Naive thymus-derived CD4-positive, alpha-beta T cell (primary cell): ENCODE results near the gene GRIP2. TPM values are rescaled to one million over a fixed set of nuclear protein-coding genes. Genes with fewer than 3 reads are reported as not detected.

Experiments used
- ATAC-seq: fragments of 150-1000 bp; cut with Tn5 transposase; 2 replicates; pipeline ENCODE4 v1.10.0; 2021; ENCODE audit warnings: mild to moderate bottlenecking, moderate library complexity
- CTCF ChIA-PET: fragments of 350-600 bp; sonication (Branson Sonifier 250); formaldehyde crosslinking; loops from one replicate; lab custom pipeline; 2021; ENCODE audit warnings: antibody characterized with exemption; lab: Charles Lee
- POLR2A ChIA-PET: fragments of 350-600 bp; sonication (Branson Sonifier 250); formaldehyde crosslinking; loops from one replicate; lab custom pipeline; 2021; ENCODE audit warnings: antibody characterized with exemption, inconsistent platforms; lab: Charles Lee
- DNase-seq, 9 donors: peaks; one replicate each; pipeline versions ENCODE4 v3.0.0 to v3.0.0-alpha.2; 2020 to 2022; ENCODE audit warnings: mixed read lengths in 1 of 9
- H3K27ac ChIP-seq: one replicate; pipeline ENCODE4 v1.7.0; 2013; ENCODE audit warnings: mild to moderate bottlenecking, low read depth, low read length, moderate library complexity
- H3K27me3 ChIP-seq, 2 donors: one replicate each; pipeline ENCODE4 v1.7.0; 2013; ENCODE audit warnings: low read length in 2 of 2, mild to moderate bottlenecking in 2 of 2, moderate library complexity in 2 of 2; ENCODE audit not compliant: control insufficient read depth in 2 of 2, insufficient read depth in 2 of 2
- H3K36me3 ChIP-seq, 3 experiments: 1 replicate in 2 of 3; 2 replicates in 1 of 3; pipeline ENCODE4 v1.7.0; 2013; ENCODE audit warnings: low read length in 3 of 3, mild to moderate bottlenecking in 3 of 3, moderate library complexity in 1 of 3; ENCODE audit not compliant: insufficient read depth in 3 of 3, control insufficient read depth in 2 of 3
- H3K4me1 ChIP-seq, 2 donors: one replicate each; pipeline ENCODE4 v1.7.0; 2013; ENCODE audit warnings: low read length in 2 of 2, mild to moderate bottlenecking in 2 of 2, moderate library complexity in 1 of 2; ENCODE audit not compliant: control insufficient read depth in 2 of 2, insufficient read depth in 2 of 2
- H3K4me3 ChIP-seq: 2 replicates; pipeline ENCODE4 v1.7.0; 2013; ENCODE audit warnings: mild to moderate bottlenecking, low read length
- H3K9me3 ChIP-seq, 3 experiments: 1 replicate in 2 of 3; 2 replicates in 1 of 3; pipeline ENCODE4 v1.7.0; 2013; ENCODE audit warnings: low read length in 3 of 3; ENCODE audit not compliant: control insufficient read depth in 2 of 3
- H3K27ac Mint-ChIP-seq, 9 donors: one replicate each; pipeline ENCODE4 v1.8.0; 2020 to 2022; ENCODE audit warnings: mixed read lengths in 9 of 9, mild to moderate bottlenecking in 8 of 9, moderate library complexity in 5 of 9, inconsistent platforms in 2 of 9
- H3K27me3 Mint-ChIP-seq, 5 donors: one replicate each; pipeline ENCODE4 v1.8.0; 2021 to 2022; ENCODE audit warnings: mixed read lengths in 5 of 5, mild to moderate bottlenecking in 1 of 5
- H3K36me3 Mint-ChIP-seq, 5 donors: one replicate each; pipeline ENCODE4 v1.8.0; 2020 to 2022; ENCODE audit warnings: mixed read lengths in 5 of 5, mild to moderate bottlenecking in 3 of 5, inconsistent platforms in 1 of 5
- H3K4me1 Mint-ChIP-seq, 7 donors: one replicate each; pipeline ENCODE4 v1.8.0; 2020 to 2022; ENCODE audit warnings: mixed read lengths in 7 of 7, mild to moderate bottlenecking in 3 of 7, inconsistent platforms in 1 of 7
- H3K4me3 Mint-ChIP-seq, 10 donors: one replicate each; pipeline ENCODE4 v1.8.0; 2020 to 2022; ENCODE audit warnings: mild to moderate bottlenecking in 10 of 10, mixed read lengths in 10 of 10, moderate library complexity in 6 of 10, inconsistent platforms in 2 of 10
- H3K9me3 Mint-ChIP-seq, 11 donors: one replicate each; pipeline ENCODE4 v1.8.0; 2020 to 2022; ENCODE audit warnings: mixed read lengths in 11 of 11, mild to moderate bottlenecking in 4 of 11, inconsistent platforms in 1 of 11, moderate library complexity in 1 of 11
- intact Hi-C, 2 donors: fragments of 100-400 bp; cut with micrococcal nuclease; formaldehyde crosslinking; loops; one replicate each; pipeline ENCODE4 v1.15.1; 2023
- polyA plus RNA-seq, 2 donors: library from polyadenylated mRNA; unstranded; fragments of 300-500 nt; fragmentation: Illumina TruSeq; gene quantifications; one replicate each; pipeline ENCODE4 v1.2.3, GENCODE V29; 2021
- total RNA-seq, 6 experiments: library from RNA in 5 of 6; stranded (reverse) in 5 of 6; gene quantifications; 1 replicate in 5 of 6; 2 replicates in 1 of 6; pipeline ENCODE4 v1.2.3 and lab custom pipeline; 2021 to 2026

Gene GRIP2
- total and polyA plus RNA-seq, 7 experiments from 2014 or later = not detected

DNA sequence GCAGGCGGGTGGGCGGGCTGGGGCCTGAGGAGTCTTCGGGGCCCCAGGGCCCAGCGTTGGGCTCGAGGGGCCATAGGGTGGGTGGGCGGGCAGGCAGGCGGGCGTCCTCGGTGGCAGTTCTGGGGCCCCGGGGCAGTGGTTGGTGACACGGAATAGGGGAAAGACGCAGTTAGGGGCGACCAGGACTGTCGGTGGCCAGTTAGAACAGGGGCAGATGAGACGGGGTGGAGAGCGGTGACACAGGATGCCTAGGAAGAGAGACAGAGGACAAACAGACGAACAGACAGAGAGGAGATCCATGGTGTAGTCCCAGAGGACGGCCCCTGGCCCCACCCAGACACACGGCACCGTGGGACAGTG is 36.5 kb downstream of the GRIP2 start:
- Mint-ChIP-seq H3K27ac (no peak overlapping the region), H3K4me1 (peaks cover 0 to 6% (median 4%) of the 10 kb centered on the region in 7 donors), H3K9me3 (peaks cover 0 to 33% (median 16%) of the 10 kb centered on the region in 11 donors), H3K36me3 (peaks cover 0 to 9% (median 4%) of the 10 kb centered on the region in 5 donors), H3K27me3 (peaks cover 0 to 10% (median 5%) of the 10 kb centered on the region in 5 donors), H3K4me3 (no peak overlapping the region)
- Histone ChIP-seq H3K4me3 (no peak overlapping the region), H3K4me1 (no peaks in the 10 kb centered on the region), H3K9me3 (peaks cover 0 to 8% (median 0%) of the 10 kb centered on the region in 3 experiments), H3K27ac (no peak overlapping the region), H3K36me3 (no peaks in the 10 kb centered on the region), H3K27me3 (no peaks in the 10 kb centered on the region)
- intact Hi-C loops = no loop called here
- ATAC-seq = no peak
- ChIA-PET POLR2A (no interaction called here), CTCF (no interaction called here)
- DNase-seq = no peak

DNA sequence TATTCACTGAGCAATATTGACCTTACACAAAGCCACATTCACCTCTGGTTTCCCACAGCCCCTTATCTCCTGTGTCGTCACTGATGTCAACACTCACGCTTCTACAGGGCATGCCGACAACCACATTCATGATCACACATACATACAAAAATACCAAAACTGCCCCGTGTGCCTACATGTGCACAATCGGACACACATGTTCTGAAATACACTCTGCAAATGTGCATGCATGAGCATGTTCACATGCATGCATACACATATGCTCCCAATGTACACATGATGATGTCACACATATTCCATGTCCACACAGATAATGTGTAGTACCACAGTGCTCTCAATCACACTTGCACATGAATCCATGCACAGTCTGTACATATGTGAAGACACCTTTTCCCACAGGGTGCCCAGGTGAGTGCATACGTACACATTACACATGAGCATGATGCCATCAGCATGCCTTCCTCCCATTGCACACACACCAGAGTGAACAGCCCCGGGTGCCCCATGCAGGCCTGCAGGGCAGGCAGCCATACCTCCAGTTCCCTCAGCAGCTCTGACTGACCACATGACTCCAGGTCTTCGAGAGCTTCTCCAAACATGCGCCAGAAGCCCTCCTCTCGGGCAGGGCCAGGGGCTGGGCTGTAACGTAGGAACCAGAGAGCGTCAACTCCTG is 37.0 kb downstream of the GRIP2 start:
- Mint-ChIP-seq H3K9me3 (peaks cover 0 to 33% (median 16%) of the 10 kb centered on the region in 11 donors), H3K36me3 (peaks cover 0 to 9% (median 4%) of the 10 kb centered on the region in 5 donors), H3K4me3 (no peak overlapping the region), H3K27ac (no peak overlapping the region), H3K4me1 (peaks cover 0 to 2% (median 0%) of the 10 kb centered on the region in 7 donors), H3K27me3 (peaks cover 0 to 11% (median 5%) of the 10 kb centered on the region in 5 donors)
- H3K27me3 ChIP-seq = no peaks in the 10 kb centered on the region
- CTCF ChIA-PET = no interaction called here
- peaks cover 0 to 8% (median 0%) of the 10 kb centered on the region in 3 experiments for H3K9me3 ChIP-seq
- POLR2A ChIA-PET = no interaction called here
- no peak overlapping the region for H3K4me3 ChIP-seq
- intact Hi-C loops = no loop called here
- ATAC-seq (no peak), DNase-seq (no peak)
- no peak overlapping the region for H3K27ac ChIP-seq
- H3K4me1 ChIP-seq = no peaks in the 10 kb centered on the region
- no peaks in the 10 kb centered on the region for H3K36me3 ChIP-seq

DNA sequence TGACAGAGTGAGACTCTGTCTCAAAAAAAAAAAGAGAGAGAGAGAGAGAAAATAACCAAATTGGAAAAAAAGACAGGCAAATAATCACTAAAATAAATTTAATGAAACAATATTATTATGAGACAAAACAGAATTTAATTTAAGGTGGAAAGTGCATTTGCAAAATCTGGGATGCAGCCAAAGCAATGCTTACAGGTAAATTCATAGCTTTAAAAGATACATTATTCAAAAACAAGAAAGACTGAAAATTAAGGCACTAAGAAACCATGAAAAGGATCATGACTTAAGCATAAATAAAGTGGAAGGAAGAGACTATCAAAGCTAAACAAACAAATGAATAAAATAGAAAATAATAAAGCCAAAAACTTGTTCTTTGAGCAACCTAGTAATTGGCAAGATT is 37.7 kb downstream of the GRIP2 start:
- intact Hi-C loops = no loop called here
- ATAC-seq = no peak
- Histone ChIP-seq H3K27ac (no peak overlapping the region), H3K27me3 (no peaks in the 10 kb centered on the region), H3K4me3 (no peak overlapping the region), H3K36me3 (no peaks in the 10 kb centered on the region), H3K9me3 (peaks cover 0 to 8% (median 0%) of the 10 kb centered on the region in 3 experiments), H3K4me1 (no peaks in the 10 kb centered on the region)
- no peak overlapping the region for H3K27ac Mint-ChIP-seq
- H3K27me3 Mint-ChIP-seq = peaks cover 0 to 11% (median 6%) of the 10 kb centered on the region in 5 donors
- ChIA-PET CTCF (interaction anchor here (0.6 kb wide), 1 partner anchor 271 kb away, joined by 3 read pairs; no protein-coding TSS in a partner anchor), POLR2A (no interaction called here)
- no peak overlapping the region for H3K4me3 Mint-ChIP-seq
- H3K36me3 Mint-ChIP-seq = peaks cover 0 to 9% (median 4%) of the 10 kb centered on the region in 5 donors
- no peak for DNase-seq
- H3K4me1 Mint-ChIP-seq = peaks cover 0 to 2% (median 0%) of the 10 kb centered on the region in 7 donors
- H3K9me3 Mint-ChIP-seq = peaks cover 0 to 33% (median 17%) of the 10 kb centered on the region in 11 donors

DNA sequence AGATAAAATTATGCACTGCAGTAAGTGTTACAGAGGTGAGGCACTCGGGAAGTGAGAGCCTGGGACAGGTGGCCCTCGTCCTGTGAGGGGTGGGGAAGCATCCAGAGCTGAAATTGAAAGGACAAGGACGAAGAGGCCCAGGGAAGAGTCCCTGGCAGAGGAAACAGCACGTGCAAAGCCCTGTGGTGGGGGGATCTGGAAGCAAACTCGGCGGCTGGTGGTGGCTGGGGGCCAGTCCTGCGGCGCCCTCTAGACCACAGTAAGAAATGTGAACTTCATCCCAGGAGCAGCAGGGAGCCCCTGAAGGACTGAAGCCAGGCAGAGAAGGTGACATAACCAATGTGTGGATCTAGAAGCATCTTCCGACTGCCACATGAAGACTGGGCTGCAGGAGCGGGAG is 42.8 kb downstream of the GRIP2 start:
- ChIA-PET CTCF (no interaction called here), POLR2A (interaction anchor here (0.7 kb wide), 1 partner anchor 1546 kb away, joined by 3 read pairs; no protein-coding TSS in a partner anchor)
- Histone ChIP-seq H3K9me3 (no peaks in the 10 kb centered on the region), H3K4me3 (no peak overlapping the region), H3K36me3 (no peaks in the 10 kb centered on the region), H3K4me1 (no peaks in the 10 kb centered on the region), H3K27ac (no peak overlapping the region), H3K27me3 (no peaks in the 10 kb centered on the region)
- Mint-ChIP-seq H3K4me3 (no peak overlapping the region), H3K9me3 (peaks cover 0 to 23% (median 9%) of the 10 kb centered on the region in 11 donors), H3K4me1 (no peaks in the 10 kb centered on the region), H3K36me3 (peaks cover 0 to 5% (median 0%) of the 10 kb centered on the region in 5 donors), H3K27ac (no peak overlapping the region), H3K27me3 (peaks cover 0 to 11% (median 6%) of the 10 kb centered on the region in 5 donors)
- intact Hi-C loops = no loop called here
- ATAC-seq = no peak
- no peak for DNase-seq

DNA sequence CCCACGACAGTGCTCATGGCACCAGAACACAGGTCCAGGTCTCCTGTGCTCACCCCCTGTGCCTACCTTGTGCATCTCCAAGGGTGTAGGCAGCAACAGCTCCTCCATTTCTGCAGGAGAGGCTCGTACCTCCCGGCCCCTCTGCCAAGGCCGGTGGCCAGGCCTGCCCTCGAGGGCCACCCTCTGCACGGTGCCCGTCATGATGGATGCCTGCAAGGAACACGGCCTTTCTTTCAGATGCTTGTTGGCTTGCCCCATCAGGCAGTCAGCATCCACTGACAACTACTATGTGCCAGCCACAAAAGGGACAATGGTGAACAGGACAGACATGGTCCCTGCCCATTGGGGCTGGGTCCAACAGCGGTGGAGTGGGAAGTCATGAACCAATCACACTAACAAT is 43.8 kb downstream of the GRIP2 start:
- H3K27ac ChIP-seq = no peak overlapping the region
- intact Hi-C loops = no loop called here
- no peaks in the 10 kb centered on the region for H3K4me1 ChIP-seq
- H3K4me3 Mint-ChIP-seq = no peak overlapping the region
- no peaks in the 10 kb centered on the region for H3K36me3 ChIP-seq
- no peak overlapping the region for H3K4me3 ChIP-seq
- H3K27me3 Mint-ChIP-seq = peaks cover 0 to 11% (median 6%) of the 10 kb centered on the region in 5 donors
- H3K27ac Mint-ChIP-seq = no peak overlapping the region
- CTCF ChIA-PET = no interaction called here
- POLR2A ChIA-PET = no interaction called here
- ATAC-seq (peak; percentile 12), DNase-seq (no peak)
- no peaks in the 10 kb centered on the region for H3K27me3 ChIP-seq
- no peaks in the 10 kb centered on the region for H3K36me3 Mint-ChIP-seq
- no peaks in the 10 kb centered on the region for H3K4me1 Mint-ChIP-seq
- no peaks in the 10 kb centered on the region for H3K9me3 ChIP-seq
- peaks cover 0 to 14% (median 6%) of the 10 kb centered on the region in 11 donors for H3K9me3 Mint-ChIP-seq

DNA sequence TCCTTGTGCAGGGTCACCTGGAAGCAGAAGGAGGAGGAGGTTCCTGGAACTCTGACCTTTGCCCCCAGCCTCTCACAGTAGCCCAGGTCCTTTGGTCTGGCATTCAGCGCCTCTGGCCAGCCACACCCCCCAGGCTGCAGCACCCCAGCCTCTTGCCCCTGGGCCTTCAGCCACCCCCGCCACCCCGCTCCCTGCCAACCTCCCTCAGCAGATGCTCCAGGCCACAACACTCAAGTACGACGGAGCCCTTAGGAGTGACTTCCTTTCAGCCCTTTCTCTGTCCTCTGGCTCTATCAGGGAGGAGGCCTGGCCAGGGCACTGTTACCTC is 45.2 kb downstream of the GRIP2 start:
- intact Hi-C loops = no loop called here
- H3K4me1 Mint-ChIP-seq = no peaks in the 10 kb centered on the region
- no peak overlapping the region for H3K4me3 Mint-ChIP-seq
- Histone ChIP-seq H3K9me3 (no peaks in the 10 kb centered on the region), H3K27me3 (no peaks in the 10 kb centered on the region), H3K36me3 (no peaks in the 10 kb centered on the region), H3K4me1 (no peaks in the 10 kb centered on the region), H3K27ac (no peak overlapping the region), H3K4me3 (no peak overlapping the region)
- ChIA-PET CTCF (no interaction called here), POLR2A (no interaction called here)
- ATAC-seq = no peak
- H3K36me3 Mint-ChIP-seq = peaks cover 0 to 9% (median 1%) of the 10 kb centered on the region in 5 donors
- peaks cover 0 to 4% (median 0%) of the 10 kb centered on the region in 11 donors for H3K9me3 Mint-ChIP-seq
- no peak for DNase-seq
- H3K27me3 Mint-ChIP-seq = peaks cover 0 to 9% (median 4%) of the 10 kb centered on the region in 5 donors
- H3K27ac Mint-ChIP-seq = no peak overlapping the region
